ENCODE data around the gene MYO3A. TPM values are rescaled to one million over a fixed set of nuclear protein-coding genes. Genes with fewer than 3 reads are reported as not detected.

MYO3A gene
- total and polyA plus RNA-seq, 8 donors, result 0.45 to 29.8 (median 0.99) TPM; not detected in 2

DNA sequence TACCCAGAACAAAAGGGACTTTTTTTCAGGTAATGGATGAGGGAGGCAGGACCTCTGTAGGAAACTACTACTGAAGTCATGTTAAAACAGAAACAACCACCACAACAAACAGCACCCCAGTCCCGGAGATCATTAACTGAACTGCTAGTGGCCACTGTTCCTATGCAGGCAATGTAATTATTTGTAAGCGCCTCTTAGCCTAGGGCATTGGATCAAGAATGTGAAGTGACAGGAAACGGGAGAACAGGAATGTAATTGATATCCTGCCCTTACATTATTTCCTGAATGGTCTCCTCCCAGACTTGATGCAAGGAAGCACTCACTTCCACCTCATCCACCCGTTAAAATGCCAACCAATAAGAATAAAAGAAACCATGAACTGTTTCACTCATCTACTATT, 265.8 kb downstream of the MYO3A start:
- H3K4me1 ChIP-seq, result no peaks in the 10 kb centered on the region
- H3K9me3 ChIP-seq, result no peaks in the 10 kb centered on the region
- intact Hi-C loops (cut with DNase I; ENCODE audit: low total_unique reads), result no loop called here
- H3K36me3 ChIP-seq, result no peaks in the 10 kb centered on the region
- no peak for DNase-seq
- H3K27me3 ChIP-seq, result no peaks in the 10 kb centered on the region
- WGBS, 5 donors, result 52 to 72% (median 61%) methylated on average over 4 of the region's 4 CpGs
- H3K27ac ChIP-seq, result no peak overlapping the region
- H3K4me3 ChIP-seq, result no peak overlapping the region
- TF ChIP-seq, protein P1, sequence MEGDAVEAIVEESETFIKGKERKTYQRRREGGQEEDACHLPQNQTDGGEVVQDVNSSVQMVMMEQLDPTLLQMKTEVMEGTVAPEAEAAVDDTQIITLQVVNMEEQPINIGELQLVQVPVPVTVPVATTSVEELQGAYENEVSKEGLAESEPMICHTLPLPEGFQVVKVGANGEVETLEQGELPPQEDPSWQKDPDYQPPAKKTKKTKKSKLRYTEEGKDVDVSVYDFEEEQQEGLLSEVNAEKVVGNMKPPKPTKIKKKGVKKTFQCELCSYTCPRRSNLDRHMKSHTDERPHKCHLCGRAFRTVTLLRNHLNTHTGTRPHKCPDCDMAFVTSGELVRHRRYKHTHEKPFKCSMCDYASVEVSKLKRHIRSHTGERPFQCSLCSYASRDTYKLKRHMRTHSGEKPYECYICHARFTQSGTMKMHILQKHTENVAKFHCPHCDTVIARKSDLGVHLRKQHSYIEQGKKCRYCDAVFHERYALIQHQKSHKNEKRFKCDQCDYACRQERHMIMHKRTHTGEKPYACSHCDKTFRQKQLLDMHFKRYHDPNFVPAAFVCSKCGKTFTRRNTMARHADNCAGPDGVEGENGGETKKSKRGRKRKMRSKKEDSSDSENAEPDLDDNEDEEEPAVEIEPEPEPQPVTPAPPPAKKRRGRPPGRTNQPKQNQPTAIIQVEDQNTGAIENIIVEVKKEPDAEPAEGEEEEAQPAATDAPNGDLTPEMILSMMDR (IDR thresholded peaks at IDR 0.05), result no peak
- no peak for TF ChIP-seq EP300 (IDR thresholded peaks at IDR 0.05)
- no peak for TF ChIP-seq POLR2A (IDR thresholded peaks at IDR 0.05)
- TF ChIP-seq POLR2AphosphoS5 (IDR thresholded peaks at IDR 0.05), result no peak

DNA sequence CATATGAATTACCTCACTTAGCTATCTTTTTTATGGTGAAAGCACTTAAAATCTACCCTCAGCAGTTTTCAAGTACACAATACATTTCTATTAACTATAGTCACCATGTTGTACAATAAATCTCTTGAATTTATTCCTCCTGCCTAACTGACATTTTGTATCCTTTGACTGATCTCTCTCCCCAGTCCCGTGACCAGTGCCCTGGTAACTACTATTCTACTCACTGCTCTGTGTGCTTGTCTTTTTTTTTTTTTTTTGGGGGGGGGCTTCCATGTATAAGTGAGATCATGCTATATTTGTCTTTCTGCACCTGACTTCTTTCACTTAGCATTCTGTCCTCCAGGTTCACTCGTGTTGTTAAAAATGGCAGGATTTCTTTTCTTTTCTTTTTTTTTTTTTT, 271.2 kb downstream of the MYO3A start:
- Histone ChIP-seq H3K4me3 (no peak overlapping the region), H3K27me3 (peaks cover 0 to 18% (median 0%) of the 10 kb centered on the region in 3 donors), H3K27ac (no peak overlapping the region), H3K9me3 (peaks cover 0 to 11% (median 7%) of the 10 kb centered on the region in 4 donors), H3K36me3 (no peaks in the 10 kb centered on the region), H3K4me1 (no peaks in the 10 kb centered on the region)
- intact Hi-C loops (cut with DNase I; ENCODE audit: low total_unique reads), result no loop called here
- DNase-seq, result no peak
- TF ChIP-seq, protein P1 (IDR thresholded peaks at IDR 0.05), result no peak
- TF ChIP-seq POLR2A (IDR thresholded peaks at IDR 0.05), result no peak
- no peak for TF ChIP-seq POLR2AphosphoS5 (IDR thresholded peaks at IDR 0.05)
- TF ChIP-seq EP300 (IDR thresholded peaks at IDR 0.05), result no peak
- 64 to 85% (median 80%) methylated on average over 2 of the region's 2 CpGs for WGBS, 5 donors

DNA sequence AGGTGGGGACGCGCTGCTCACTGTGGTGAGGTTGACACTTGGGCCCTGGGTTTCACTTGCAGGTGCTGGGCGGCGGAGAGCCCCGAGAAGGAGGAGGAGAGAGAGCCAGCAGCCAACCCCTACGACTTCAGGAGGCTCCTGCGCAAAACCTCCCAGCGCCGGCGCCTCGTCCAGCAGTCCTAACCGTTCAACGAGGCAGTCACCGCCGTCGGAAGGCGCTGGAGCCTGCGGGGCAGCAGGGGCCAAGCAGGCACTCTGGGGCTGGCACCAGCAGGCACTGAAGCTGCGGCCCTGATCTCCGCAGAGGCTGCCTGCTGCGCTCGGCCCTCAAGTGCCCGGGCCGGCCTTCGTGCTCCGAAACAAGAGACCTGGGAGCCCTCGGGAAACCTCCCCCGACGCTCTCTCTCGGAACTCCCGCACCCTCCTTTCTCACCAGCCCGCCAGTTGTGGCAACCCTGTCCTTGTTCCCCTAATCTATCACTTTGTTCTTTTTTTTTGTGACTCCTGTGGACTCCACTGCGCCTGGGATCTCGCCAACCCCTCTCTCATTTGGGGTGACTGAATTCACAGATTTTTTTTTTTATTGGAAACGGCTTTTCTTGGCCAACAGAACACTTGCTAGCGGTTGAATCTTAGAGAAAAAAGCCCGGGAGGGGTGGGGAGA, 277.9 kb downstream of the MYO3A start:
- DNase-seq, result no peak
- Histone ChIP-seq H3K36me3 (no peaks in the 10 kb centered on the region), H3K27ac (no peak overlapping the region), H3K4me3 (no peak overlapping the region), H3K9me3 (peaks cover 0 to 11% (median 4%) of the 10 kb centered on the region in 4 donors), H3K27me3 (peaks cover 4 to 83% (median 49%) of the 10 kb centered on the region in 3 donors), H3K4me1 (peaks cover 12 to 24% (median 17%) of the 10 kb centered on the region in 4 donors)
- TF ChIP-seq POLR2A (IDR thresholded peaks at IDR 0.05), result no peak
- TF ChIP-seq POLR2AphosphoS5 (IDR thresholded peaks at IDR 0.05), result no peak
- TF ChIP-seq, protein P1 (IDR thresholded peaks at IDR 0.05), result no peak
- no peak for TF ChIP-seq EP300 (IDR thresholded peaks at IDR 0.05)
- 10 to 17% (median 12%) methylated on average over 26 to 37 of the region's 37 CpGs for WGBS, 5 donors
- intact Hi-C loops (cut with DNase I; ENCODE audit: low total_unique reads), result no loop called here

DNA sequence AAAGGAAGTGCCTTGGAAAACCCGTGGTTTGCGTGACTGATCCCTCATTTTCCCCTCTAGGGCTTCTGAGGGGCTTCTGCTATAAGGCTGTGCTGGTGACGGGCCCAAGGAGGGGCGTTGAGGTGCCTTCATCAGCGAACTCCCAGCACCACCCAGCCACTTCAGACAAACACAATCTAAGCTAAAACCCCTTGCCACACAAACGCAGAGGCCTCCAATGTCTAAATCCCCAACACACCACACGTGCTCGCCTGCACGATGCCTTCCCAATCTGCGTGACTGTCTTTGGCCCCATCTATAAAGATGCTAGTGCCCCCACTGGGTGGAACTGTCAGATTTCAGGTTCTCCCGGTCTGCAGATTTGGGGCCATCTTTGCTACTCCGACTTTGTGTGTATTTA, 278.5 kb downstream of the MYO3A start:
- no peaks in the 10 kb centered on the region for H3K36me3 ChIP-seq
- no peak overlapping the region for H3K27ac ChIP-seq
- H3K4me3 ChIP-seq, result no peak overlapping the region
- H3K9me3 ChIP-seq, result peaks cover 0 to 7% (median 3%) of the 10 kb centered on the region in 4 donors
- H3K4me1 ChIP-seq, result peaks cover 13 to 30% (median 21%) of the 10 kb centered on the region in 4 donors
- TF ChIP-seq POLR2AphosphoS5 (IDR thresholded peaks at IDR 0.05) (no peak), POLR2A (IDR thresholded peaks at IDR 0.05) (no peak), EP300 (IDR thresholded peaks at IDR 0.05) (no peak)
- TF ChIP-seq, protein P1 (IDR thresholded peaks at IDR 0.05), result no peak
- intact Hi-C loops (cut with DNase I; ENCODE audit: low total_unique reads), result no loop called here
- H3K27me3 ChIP-seq, result peaks cover 10 to 89% (median 55%) of the 10 kb centered on the region in 3 donors
- WGBS, 5 donors, result 7 to 14% (median 11%) methylated on average over 12 of the region's 12 CpGs
- no peak for DNase-seq
